Adrenal gland (tissue), 5 donors: ENCODE data around the gene MAT1A.

Experiments used
- CTCF ChIP-seq, 6 experiments: fragments of 450-650 bp in 4 of 6; fragments of 200-600 bp in 2 of 6; sonication (generic) in 1 of 6; IDR thresholded peaks; 1 replicate in 5 of 6; 2 replicates in 1 of 6; pipeline versions ENCODE4 v1.5.1 to v1.8.0; 2016 to 2021; ENCODE audit warnings: antibody characterized with exemption in 6 of 6, mild to moderate bottlenecking in 2 of 6, moderate library complexity in 1 of 6
- POLR2A ChIP-seq, 2 donors: fragments of 450-650 bp; IDR thresholded peaks; one replicate each; pipeline ENCODE4 v1.6.1; 2017; ENCODE audit warnings: antibody characterized with exemption in 2 of 2, mild to moderate bottlenecking in 2 of 2, moderate library complexity in 1 of 2
- donor health status: DM: no; HTN: no; CAD: no.

GRCh38 chr10:80323311-80323710 is 33.9 kb upstream of the MAT1A start:
- TF ChIP-seq CTCF (IDR thresholded peaks at IDR 0.05) (no peak), POLR2A (IDR thresholded peaks at IDR 0.05) (no peak)
